ENCODE results near the gene MARF1. TPM values are rescaled to one million over a fixed set of nuclear protein-coding genes. Genes with fewer than 3 reads are reported as not detected.

MARF1 gene
- polyA plus RNA-seq, 3 donors = 5.7 to 39.9 (median 9.8) TPM

GRCh38 chr16:15620611-15621195, 22.3 kb downstream of the MARF1 start:
- Mint-ChIP-seq H3K4me1 (no peaks in the 10 kb centered on the region), H3K36me3 (peaks cover 88 to 98% of the 10 kb centered on the region in 2 donors), H3K27ac (peak overlapping the region in 1 of 7 donors; percentile 79), H3K4me3 (no peak overlapping the region), H3K27me3 (ENCODE audit: low read depth in 3 of 3) (peaks cover 0 to 2% (median 1%) of the 10 kb centered on the region in 3 donors), H3K9me3 (no peaks in the 10 kb centered on the region)
- H3K4me2 ChIP-seq (replicated peaks; ENCODE audit: extremely low read depth, low read length, poor library complexity, severe bottlenecking) = no peak overlapping the region
- WGBS (ENCODE audit: insufficient coverage) = no CpG with 5 or more reads among the region's 6 CpGs
- H3K27me3 ChIP-seq (ENCODE audit: control insufficient read depth in 2 of 2, insufficient read depth in 2 of 2, low read length in 2 of 2) = no peaks in the 10 kb centered on the region
- no peaks in the 10 kb centered on the region for H3K79me2 ChIP-seq (ENCODE audit: insufficient read depth, low read length)
- H3K36me3 ChIP-seq (replicated peaks in 1 of 2; ENCODE audit: control insufficient read depth in 1 of 2, insufficient read depth in 2 of 2, low read length in 2 of 2) = peaks cover 94 to 100% of the 10 kb centered on the region in 2 donors
- intact Hi-C loops (cut with micrococcal nuclease) = no loop called here
- no peak for TF ChIP-seq CTCF (IDR thresholded peaks at IDR 0.05)
- no peaks in the 10 kb centered on the region for H3K9me3 ChIP-seq (replicated peaks in 1 of 2; ENCODE audit: control insufficient read depth in 1 of 2, insufficient read depth in 1 of 2, low read length in 2 of 2)
- H2AFZ ChIP-seq (ENCODE audit: insufficient read depth, low read depth, low read length, poor library complexity, severe bottlenecking) = no peak overlapping the region
- H3K4me3 ChIP-seq (replicated peaks in 1 of 3; ENCODE audit: low read depth in 2 of 3, low read length in 3 of 3) = no peak overlapping the region
- H3K27ac ChIP-seq (ENCODE audit: low read depth in 1 of 2, low read length in 2 of 2) = peak overlapping the region in 1 of 2 donors; percentile 20
- no peaks in the 10 kb centered on the region for H4K20me1 ChIP-seq (ENCODE audit: insufficient read depth, low read length)
- H3K4me1 ChIP-seq (ENCODE audit: control insufficient read depth in 1 of 2, insufficient read depth in 2 of 2, low read length in 2 of 2) = no peaks in the 10 kb centered on the region
- H3K9ac ChIP-seq (ENCODE audit: insufficient read depth, low read length, poor library complexity, severe bottlenecking) = no peak overlapping the region
- no peak for DNase-seq

GRCh38 chr16:15618392-15618791, 24.6 kb downstream of the MARF1 start:
- TF ChIP-seq CTCF (IDR thresholded peaks at IDR 0.05) = no peak
- peaks cover 81 to 97% of the 10 kb centered on the region in 2 donors for H3K36me3 Mint-ChIP-seq
- no peaks in the 10 kb centered on the region for H3K27me3 ChIP-seq (ENCODE audit: control insufficient read depth in 2 of 2, insufficient read depth in 2 of 2, low read length in 2 of 2)
- H3K36me3 ChIP-seq (replicated peaks in 1 of 2; ENCODE audit: control insufficient read depth in 1 of 2, insufficient read depth in 2 of 2, low read length in 2 of 2) = peaks cover 86 to 98% of the 10 kb centered on the region in 2 donors
- H3K4me1 Mint-ChIP-seq = no peaks in the 10 kb centered on the region
- H3K27ac ChIP-seq (ENCODE audit: low read depth in 1 of 2, low read length in 2 of 2) = peak overlapping the region in 1 of 2 donors; percentile 58
- intact Hi-C loops (cut with micrococcal nuclease) = no loop called here
- no peaks in the 10 kb centered on the region for H3K79me2 ChIP-seq (ENCODE audit: insufficient read depth, low read length)
- H3K9me3 ChIP-seq (replicated peaks in 1 of 2; ENCODE audit: control insufficient read depth in 1 of 2, insufficient read depth in 1 of 2, low read length in 2 of 2) = no peaks in the 10 kb centered on the region
- no peaks in the 10 kb centered on the region for H4K20me1 ChIP-seq (ENCODE audit: insufficient read depth, low read length)
- H3K4me2 ChIP-seq (replicated peaks; ENCODE audit: extremely low read depth, low read length, poor library complexity, severe bottlenecking) = no peak overlapping the region
- H3K27me3 Mint-ChIP-seq (ENCODE audit: low read depth in 3 of 3) = peaks cover 0 to 2% (median 0%) of the 10 kb centered on the region in 3 donors
- peaks cover 0 to 3% (median 0%) of the 10 kb centered on the region in 7 donors for H3K9me3 Mint-ChIP-seq
- H3K27ac Mint-ChIP-seq = peak overlapping the region in 5 of 7 donors; percentile 19 to 82 (median 64)
- no peak overlapping the region for H3K4me3 ChIP-seq (replicated peaks in 1 of 3; ENCODE audit: low read depth in 2 of 3, low read length in 3 of 3)
- H3K4me3 Mint-ChIP-seq = no peak overlapping the region
- WGBS (ENCODE audit: insufficient coverage) = 96% methylated on average over 4 of the region's 4 CpGs
- H2AFZ ChIP-seq (ENCODE audit: insufficient read depth, low read depth, low read length, poor library complexity, severe bottlenecking) = no peak overlapping the region
- H3K9ac ChIP-seq (ENCODE audit: insufficient read depth, low read length, poor library complexity, severe bottlenecking) = no peak overlapping the region
- DNase-seq = no peak
- H3K4me1 ChIP-seq (ENCODE audit: control insufficient read depth in 1 of 2, insufficient read depth in 2 of 2, low read length in 2 of 2) = no peaks in the 10 kb centered on the region
